IPS-11a (cell line): ENCODE results near the gene MRTFA.
"Not testable (repeated sequence)": the region's sequence is repeated elsewhere in the genome, so short reads cannot be mapped to it uniquely, and the experiment has no call there.

ENCODE experiments used
- H3K4me3 ChIP-seq: one replicate; pipeline ENCODE4 v1.5.1; 2013; ENCODE audit warnings: low read depth, low read length, control low read depth

MRTFA gene

GRCh38 chr22:40403141-40403540 lies 233.4 kb downstream of the MRTFA start:
- H3K4me3 ChIP-seq: no peak overlapping the region

DNA sequence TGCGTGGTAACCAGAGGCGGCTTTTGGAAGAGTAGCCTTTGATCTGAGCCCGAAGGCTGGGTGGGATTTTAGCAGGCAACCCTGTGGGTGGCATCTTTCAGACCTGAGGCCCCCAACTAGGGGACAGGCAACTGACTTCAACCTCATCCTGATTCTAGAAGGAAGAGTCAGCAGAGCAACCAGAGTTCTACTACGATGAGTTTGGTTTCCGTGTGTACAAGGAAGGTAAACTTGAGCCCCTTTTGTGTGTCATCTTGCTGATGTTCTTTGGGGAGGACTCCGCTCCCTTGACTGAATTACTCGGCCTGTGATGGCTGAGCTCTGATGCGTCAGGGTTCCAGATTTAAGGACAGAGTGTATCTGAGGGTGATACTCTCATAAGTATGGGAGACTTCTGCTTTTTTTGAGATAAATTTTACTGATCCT lies 234.5 kb downstream of the MRTFA start:
- no peak overlapping the region for H3K4me3 ChIP-seq

DNA sequence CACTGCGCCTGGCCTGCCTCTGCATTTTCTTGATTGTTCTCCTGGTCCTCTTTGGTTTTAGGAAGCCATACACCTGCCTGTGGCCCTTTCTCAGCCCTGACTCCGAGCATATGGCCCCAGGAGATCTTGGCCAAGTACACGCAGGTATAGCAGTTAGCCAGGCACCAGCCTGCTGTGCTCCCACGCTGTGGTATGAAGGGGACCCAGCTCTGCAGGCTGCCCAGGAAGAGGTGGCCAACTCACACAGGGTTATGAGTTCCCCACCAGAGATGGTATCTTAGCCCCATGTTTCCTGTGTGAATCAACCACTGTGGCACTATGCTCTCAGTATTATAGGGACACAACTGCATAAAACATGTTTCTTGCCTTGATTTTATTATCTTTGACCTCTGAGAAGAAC lies 235.0 kb downstream of the MRTFA start:
- H3K4me3 ChIP-seq: no peak overlapping the region

- no peak overlapping the region for H3K4me3 ChIP-seq
Observed at GRCh38 chr22:40400159-40400558, 236.4 kb downstream of the MRTFA start.

- H3K4me3 ChIP-seq: no peak overlapping the region
Observed at GRCh38 chr22:40399621-40400020, 236.9 kb downstream of the MRTFA start.

DNA sequence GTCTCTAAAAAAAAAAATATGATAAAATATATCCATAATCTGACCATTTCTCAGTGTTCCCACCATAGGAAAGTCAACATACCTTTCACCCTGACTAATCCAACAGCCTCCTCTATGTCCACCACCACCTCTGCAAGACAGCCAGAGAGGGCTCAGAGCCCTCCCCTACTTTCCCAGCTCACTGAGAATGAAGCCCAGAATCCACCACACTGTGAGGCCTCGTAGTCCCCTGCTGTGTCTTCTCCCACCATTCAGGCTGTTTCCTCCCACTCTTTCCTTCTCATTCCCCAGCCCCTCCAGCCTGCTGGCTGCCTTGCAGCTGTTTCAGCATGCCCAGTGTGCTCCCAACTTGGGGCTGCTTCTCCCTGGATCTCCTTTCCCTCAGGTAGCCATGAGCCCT lies 239.1 kb downstream of the MRTFA start:
- H3K4me3 ChIP-seq: no peak overlapping the region

DNA sequence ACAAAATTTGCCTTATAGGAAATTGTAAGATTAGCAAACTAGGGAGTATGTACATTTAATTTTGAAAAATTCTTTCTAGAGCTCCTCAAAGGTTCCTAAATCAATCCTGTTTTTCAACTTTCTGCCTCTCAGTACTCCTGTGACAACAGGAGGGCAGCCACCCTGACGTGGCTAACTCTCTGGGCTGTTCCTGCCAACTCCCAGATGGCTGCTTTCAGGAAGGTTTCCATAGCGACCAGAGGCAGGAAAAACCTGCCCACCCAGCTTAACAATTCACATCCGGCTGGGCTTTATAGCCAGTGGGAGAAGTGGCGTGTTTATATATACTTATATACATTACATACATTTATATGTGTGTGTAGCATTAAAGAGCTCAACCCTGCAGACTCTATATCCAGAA lies 239.6 kb downstream of the MRTFA start:
- H3K4me3 ChIP-seq: no peak overlapping the region

DNA sequence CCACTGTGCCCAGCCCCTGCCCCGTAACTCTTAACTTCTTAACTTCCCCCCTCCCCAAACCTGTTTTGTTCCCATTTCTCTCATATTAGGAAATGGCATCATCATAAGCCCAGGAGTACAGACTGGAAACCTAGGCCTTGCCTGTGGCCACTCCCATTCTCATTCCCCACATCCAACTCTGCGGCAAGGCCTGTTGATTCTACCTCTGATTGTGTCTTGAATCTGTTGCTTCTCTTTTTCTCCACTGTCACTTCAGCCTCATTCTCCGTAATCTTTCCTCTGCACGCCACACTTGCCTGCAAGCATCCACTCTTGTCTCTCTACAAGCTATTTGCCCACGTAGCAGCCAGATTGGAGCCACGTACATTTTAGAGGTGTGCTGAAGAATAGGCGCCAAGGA lies 240.9 kb downstream of the MRTFA start:
- H3K4me3 ChIP-seq: no peak overlapping the region

- no peak overlapping the region for H3K4me3 ChIP-seq
Observed at GRCh38 chr22:40394607-40395006, 241.9 kb downstream of the MRTFA start.

- no peak overlapping the region for H3K4me3 ChIP-seq
Observed at GRCh38 chr22:40392618-40393017, 243.9 kb downstream of the MRTFA start.

DNA sequence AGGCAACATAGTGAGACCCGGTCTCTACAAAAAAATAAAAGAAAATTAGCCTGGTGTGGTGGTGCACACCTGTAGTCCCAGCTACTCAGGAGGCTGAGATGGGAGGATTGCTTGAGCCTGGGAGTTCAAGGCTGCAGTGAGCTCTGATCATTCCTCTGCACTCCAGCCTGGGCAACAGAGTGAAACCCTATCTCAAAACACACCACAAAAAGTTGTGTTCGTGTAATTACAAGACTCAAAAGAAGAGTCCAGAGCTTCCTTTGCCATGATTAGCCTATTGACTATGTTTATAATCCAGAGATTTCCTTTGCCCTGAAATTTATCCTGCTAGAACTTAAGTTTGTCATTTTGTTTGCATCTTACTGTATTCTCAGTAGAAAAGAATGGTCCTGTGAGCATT lies 245.1 kb downstream of the MRTFA start:
- H3K4me3 ChIP-seq: no peak overlapping the region

GRCh38 chr22:40388231-40388630 lies 248.3 kb downstream of the MRTFA start:
- no peak overlapping the region for H3K4me3 ChIP-seq

DNA sequence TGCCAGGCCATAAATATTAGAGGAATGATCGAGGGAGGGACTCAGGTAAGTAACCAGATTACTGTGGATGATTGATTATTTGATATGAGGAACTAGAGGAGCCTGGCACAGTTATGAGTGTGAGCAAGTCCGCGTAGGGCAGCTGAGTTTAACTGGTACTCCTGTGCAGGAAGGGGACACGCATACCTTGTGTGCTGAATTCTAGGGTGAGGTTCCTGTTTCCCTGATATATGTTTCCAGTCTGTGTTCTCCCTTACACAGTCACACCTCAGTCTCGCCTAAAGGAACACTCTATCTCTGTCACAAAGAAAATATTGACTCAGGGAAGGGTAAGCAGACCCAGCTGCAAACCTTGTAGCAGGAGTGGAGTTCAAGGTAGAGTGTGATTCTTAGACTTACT lies 248.8 kb downstream of the MRTFA start:
- no peak overlapping the region for H3K4me3 ChIP-seq

- no peak overlapping the region for H3K4me3 ChIP-seq
Observed at GRCh38 chr22:40385036-40385782, 251.3 kb downstream of the MRTFA start.

GRCh38 chr22:40383905-40384304 lies 252.6 kb downstream of the MRTFA start:
- H3K4me3 ChIP-seq: no peak overlapping the region

DNA sequence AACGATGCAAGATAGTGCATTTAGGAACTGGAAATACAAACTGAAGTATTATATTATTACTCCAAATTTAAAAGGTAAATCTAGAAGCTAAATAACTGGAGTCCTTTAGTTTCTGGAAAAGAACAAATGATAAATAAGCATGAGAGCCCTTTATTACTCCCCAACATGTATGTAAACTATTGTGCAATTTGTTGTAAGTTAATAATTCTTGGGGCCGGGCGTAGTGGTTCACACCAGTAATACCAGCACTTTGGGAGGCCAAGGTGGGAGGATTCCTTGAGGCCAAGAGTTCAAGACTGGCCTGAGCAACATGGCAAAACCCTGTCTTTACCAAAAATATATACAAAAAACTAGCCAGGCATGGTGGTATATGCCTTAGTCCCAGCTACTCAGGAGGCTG lies 255.1 kb downstream of the MRTFA start:
- H3K4me3 ChIP-seq: no peak overlapping the region

GRCh38 chr22:40378448-40378847 lies 258.1 kb downstream of the MRTFA start:
- not testable (repeated sequence) for H3K4me3 ChIP-seq

DNA sequence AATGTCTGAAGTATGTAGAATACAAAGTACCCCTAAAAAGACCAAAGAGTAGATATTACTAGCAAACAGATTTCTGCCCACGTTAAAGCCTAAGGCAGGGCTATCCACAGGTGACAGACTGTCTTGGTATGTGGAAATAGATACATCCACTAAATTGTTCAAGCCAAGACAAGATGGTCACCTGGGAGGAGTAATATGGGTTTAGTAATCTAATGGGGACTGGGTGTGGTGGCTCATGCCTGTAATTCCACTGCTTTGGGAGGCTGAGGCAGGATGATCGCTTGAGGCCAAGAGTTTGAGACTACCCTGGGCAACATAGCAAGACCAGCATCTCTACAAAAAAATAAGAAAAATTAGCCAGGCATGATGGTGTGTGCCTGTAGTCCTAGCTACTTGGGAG lies 258.6 kb downstream of the MRTFA start:
- H3K4me3 ChIP-seq: no peak overlapping the region

- no peak overlapping the region for H3K4me3 ChIP-seq
Observed at GRCh38 chr22:40376149-40376548, 260.4 kb downstream of the MRTFA start.

- no peak overlapping the region for H3K4me3 ChIP-seq
Observed at GRCh38 chr22:40374567-40374966, 262.0 kb downstream of the MRTFA start.

- H3K4me3 ChIP-seq: no peak overlapping the region
Observed at GRCh38 chr22:40368836-40369235, 267.7 kb downstream of the MRTFA start.

DNA sequence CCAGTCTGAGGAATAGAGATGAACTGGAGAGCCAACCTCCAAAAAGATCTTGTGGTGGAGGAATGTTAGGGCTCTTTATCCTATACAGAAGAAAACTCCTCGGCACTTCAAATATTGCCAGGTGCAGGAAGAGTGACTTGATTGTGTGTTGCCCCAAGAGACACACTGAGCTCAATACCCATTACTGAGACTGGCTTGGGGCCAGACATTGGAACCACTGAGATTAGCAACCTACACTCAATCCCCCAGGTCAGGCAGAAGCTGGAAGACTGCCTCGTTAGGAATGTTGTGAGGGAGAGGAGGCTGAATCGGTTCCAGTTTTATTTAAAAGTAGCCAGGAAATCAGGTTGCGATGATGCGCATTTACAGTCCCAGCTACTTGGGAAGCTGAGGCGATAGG lies 268.5 kb downstream of the MRTFA start:
- no peak overlapping the region for H3K4me3 ChIP-seq

- no peak overlapping the region for H3K4me3 ChIP-seq
Observed at GRCh38 chr22:40367342-40367741, 269.2 kb downstream of the MRTFA start.
